Activated CD4-positive, alpha-beta T cell treated with anti-CD3 and anti-CD28 coated beads for 1 hour (primary cell): ENCODE data around the gene INPP5A.
"Not testable (repeated sequence)": the region's sequence is repeated elsewhere in the genome, so short reads cannot be mapped to it uniquely, and the experiment has no call there.

Experiments used
- DNase-seq: peaks from one replicate; pipeline ENCODE4 v3.0.0-alpha.2; 2020

The INPP5A gene, protein sequence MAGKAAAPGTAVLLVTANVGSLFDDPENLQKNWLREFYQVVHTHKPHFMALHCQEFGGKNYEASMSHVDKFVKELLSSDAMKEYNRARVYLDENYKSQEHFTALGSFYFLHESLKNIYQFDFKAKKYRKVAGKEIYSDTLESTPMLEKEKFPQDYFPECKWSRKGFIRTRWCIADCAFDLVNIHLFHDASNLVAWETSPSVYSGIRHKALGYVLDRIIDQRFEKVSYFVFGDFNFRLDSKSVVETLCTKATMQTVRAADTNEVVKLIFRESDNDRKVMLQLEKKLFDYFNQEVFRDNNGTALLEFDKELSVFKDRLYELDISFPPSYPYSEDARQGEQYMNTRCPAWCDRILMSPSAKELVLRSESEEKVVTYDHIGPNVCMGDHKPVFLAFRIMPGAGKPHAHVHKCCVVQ

DNA sequence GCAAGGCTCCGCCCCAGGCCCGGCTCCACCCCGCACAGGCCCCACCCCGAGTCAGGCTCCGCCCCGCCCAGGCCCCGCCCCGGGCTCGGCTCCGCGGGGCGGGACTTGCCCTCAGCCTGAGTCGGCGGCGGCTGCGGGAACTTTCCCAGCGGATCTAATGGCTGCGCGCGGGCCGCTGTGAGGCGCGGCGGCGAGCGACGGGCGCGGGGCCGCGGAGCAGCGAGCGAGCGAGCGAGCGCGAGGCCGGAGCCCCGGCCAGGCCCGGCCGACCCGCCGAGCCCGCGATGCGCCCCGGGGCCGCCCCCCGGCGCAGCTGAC lies at the start of gene INPP5A:
Gene INPP5A (plus strand): TSS at position 104 of the 318 bp plus-strand sequence. CDS start 310 bp downstream, outside the sequence.
- DNase-seq = no peak

DNA sequence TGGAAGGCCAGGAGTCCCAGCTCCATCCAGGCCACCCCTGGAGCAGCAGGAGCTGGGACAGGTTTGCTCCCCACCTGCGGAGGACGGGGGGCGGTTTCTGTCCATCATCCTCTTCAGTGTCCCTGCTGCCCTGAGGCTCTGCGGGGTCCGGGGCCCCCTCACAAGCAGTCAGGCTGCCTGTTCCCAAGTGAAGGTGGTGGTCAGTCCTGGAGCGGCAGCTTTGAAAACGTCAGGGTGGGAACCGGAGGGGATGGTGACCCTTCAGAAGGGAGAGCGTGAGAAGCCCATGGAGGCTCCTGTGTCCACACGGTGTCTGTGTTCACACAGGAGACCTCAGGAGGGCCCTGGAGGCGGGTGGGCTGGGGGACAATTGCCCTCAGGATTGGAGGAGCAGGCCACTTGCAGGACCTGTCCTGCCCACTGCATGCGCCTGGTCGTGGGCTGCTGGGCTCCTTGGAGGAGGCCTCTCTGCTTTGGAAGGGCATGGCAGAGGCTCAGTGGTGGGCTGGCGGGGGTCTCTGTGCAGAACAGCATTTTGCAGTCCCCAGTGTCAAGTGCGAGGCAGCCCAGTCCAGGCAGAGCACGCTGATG lies 49.3 kb upstream of the INPP5A start:
- no peak for DNase-seq

DNA sequence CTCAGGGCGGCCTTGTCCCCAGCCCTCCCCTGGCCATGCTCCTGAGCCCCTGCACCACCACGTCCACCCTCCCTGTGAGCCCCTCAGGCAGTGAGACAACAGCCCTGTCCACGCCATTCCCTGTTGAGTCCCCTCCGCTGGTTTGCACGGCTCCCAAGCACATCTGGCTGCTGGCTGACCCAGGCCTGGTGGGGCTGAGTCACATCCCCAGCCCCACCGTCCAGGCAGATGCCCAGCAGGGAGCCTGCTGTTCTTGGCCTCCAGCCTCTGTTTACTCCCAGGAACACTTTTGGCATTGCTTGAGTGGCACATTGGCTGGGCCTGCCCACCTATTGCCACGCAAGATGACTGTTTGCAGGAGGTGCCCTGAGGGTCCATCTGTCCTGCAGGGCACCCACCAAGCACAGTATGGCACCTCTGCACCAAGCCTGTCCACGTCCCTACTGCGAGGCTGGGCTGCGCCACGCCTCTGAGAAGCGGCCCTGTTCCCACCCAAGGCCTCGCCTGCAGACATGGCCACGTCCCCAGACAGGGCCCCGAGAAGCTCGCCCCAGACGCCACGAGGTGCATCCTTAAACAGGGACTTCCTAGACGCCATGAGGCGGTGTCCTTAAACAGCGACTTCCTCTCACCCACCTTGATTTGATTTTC lies 48.4 kb upstream of the INPP5A start:
- no peak for DNase-seq

DNA sequence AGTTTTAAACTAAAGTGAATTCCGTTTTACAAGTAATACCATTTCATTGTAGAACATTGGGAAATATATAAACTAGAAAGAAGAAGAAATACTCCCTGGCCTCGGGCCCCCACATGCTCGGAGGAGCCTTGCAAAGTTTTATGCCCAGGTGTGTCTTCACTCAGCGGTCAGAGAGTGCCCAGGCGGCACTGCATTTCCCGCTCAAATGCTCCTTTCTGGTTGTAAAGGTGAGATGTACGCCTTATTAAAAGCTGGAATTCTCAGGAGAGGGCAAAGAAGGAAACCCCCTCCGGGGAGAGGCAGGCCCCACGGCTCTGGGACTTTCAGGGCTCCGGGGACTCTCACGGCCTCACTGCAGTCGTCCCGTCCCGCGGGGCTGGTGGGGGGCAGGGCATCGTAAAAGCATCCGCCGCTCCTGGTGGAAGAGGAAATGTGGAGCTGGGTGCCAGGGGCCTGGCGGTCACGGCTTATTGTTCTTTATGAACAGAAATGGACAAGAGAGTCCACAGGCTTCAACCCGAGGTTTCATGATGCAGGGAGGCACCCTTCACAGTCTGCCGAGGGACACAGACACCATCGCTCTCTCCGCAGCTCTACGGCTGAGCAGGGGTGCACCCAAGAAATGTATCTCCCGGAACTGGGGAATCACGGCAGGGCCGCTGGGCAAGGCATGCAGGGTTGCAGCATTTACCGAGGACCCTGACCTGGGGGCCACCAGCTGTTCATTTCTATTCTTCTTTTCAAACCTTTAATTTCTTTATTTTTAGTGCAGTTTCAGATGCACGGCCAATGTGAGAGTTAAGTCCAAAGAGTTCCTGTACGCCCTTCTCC lies 47.7 kb upstream of the INPP5A start:
- DNase-seq = no peak

DNA sequence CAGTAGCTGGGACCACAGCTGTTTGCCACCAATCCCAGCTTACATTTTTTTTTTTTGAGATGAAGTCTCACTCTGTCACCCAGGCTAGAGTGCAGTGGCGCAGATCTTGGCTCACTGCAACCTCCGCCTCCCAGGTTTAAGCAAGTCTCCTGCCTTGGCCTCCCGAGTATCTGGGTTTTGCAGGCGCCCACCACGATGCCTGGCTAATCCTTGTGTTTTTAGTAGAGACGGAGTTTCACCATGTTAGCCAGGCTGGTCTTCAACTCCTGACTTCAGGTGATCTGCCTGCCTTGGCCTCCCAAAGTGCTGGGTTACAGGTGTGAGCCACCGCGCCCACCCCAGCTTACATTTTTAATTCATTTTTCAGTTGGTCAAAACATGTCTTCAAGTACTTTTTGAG lies 46.1 kb upstream of the INPP5A start:
- not testable (repeated sequence) for DNase-seq

DNA sequence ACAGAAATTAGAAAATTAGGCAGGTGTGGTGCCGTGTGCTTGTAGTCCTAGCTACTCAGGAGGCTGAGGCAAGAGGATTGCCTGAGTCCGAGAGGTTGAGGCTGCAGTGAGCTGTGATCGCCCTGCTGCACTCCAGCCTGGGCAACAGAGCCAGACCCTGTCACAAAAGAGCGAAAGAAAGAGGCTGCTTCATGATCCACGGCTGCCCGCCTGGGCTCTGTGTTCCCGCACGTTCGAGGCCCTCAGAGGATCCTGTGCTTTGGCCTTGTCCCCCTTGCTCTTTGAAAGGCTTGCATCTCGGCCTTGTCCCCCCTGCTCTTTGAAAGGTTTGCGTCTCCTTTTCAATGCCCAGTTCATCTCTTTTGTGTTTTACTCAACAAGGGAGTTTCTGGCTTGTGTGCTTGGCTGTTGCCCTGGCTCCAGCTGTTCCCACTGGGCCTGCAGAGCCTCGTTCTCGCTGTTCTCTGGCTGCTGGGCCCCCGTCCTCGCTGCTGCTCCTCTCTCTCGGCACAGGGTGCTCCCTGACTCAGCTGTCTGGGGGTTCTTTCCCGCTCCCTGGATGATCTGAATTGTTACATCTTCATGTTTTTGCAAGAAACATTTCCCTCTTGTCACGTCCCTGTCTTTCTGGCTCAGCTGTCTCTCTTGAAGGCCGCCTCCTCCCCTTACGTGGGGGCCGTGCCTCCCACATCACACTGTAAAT lies 45.1 kb upstream of the INPP5A start:
- no peak for DNase-seq

DNA sequence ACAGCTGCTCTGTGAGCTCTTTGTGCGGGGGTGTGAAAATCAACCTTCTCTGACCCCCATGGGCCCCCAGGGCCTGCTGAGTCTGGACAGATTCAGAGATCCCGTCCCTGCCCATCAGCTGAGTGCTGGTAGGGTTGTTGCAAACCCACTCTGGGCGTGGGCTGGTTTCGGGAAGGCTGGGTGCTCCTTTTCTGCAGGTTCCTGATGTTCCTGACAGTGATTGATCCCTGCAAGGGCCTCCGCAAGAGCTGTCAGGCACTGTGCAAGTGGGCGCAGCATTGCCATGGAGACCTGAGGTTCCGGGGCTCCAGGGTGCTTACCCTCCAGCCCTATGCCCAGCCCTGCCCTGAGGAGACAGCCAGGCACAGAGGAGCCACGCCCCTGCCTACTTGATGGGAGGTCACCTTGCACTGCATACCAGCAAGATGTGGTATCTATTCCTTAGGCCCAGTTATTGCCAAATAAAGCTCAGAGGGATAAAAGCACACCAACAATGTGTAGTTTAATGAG lies 44.3 kb upstream of the INPP5A start:
- no peak for DNase-seq

DNA sequence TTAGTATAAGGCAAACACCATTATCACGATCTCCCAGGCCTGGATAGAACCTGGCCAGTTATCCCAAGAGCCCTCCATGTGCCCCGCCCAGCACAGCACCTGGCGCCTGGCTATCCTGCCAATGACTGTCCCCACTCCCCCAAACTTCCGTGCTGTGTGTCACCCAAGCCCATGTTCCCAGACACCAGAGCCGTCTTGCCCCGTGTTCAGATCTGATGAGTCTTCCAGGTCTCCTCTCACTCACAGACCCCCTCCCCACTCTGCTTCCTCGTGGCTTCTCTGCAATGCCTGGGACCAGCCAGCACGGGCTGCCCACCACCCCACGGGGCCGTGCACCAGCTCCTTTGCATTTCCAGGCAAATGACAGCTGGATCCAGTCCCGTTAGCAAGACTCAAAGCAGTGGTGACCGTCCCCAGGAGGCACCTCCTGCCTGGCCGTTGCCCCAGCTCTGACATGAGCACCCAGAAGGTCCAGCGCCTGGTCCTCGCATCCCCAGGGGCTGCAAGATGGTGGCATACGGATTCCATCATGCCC lies 43.8 kb upstream of the INPP5A start:
- DNase-seq = no peak

DNA sequence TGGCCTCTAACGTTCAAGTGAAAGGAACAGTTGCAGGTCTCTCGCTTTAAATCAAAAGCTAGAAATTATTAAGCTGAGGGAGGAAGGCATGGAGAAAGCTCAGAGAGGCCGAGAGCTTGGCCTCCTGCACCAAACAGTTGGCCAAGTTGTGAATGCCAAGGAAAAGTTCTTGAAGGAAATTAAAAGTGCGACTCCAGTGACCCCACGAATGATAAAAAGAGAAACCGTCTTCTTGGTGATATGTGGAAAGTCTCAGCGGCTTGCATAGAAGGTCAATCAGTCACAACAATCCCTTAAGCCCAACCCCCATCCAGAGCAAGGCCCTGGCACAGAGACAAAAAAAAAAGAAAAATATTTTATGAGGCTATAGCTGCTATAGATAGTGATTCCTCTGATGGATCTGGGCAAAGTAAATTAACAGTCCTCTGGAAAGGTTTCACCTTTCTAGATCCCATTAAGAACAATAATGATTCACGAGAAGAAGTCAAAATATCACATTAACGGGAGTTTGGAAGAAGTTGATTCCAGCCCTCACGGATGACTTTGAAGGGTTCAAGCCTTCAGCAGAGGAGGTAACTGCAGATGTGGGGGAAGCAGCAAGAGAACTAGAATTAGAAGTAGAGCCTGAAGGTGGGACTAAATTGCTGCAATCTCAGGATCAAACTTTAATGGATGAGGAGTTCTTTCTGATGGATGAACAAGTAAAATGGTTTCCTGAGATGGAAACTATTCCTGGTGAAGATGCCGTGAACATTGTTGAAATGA lies 42.5 kb upstream of the INPP5A start:
- DNase-seq = no peak

DNA sequence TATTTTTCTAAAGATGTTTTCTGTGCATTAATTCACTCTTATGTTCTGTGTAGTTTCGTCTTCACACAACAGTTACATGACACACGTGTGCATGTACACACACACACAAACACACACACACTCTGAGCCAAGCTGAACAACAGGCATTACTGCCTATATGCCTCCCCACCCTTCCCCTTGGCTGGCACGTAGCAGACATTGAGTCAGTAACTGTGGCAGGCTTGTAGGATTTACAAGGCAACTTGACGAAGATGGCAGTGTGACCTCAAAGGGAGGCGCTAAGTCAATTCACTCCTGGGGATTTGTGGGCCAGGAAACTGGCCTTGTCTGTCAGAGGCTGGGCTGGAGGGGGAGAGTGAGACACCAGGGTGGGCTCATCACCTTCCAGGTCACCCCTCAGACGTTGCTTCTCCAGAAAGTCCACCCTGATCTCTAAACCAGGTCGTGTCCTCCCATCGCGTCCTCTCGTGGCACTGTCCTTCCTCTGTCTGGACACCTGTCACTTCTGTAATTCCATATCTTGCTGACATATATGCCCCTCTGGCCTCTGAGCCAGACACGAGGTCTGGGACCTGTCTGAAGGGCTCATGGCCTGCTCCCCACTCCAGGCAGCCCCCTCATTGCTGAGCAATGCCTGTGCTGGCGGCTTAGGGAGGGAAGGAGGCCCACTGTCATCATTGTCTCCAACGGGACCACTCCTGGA lies 41.1 kb upstream of the INPP5A start:
- no peak for DNase-seq

DNA sequence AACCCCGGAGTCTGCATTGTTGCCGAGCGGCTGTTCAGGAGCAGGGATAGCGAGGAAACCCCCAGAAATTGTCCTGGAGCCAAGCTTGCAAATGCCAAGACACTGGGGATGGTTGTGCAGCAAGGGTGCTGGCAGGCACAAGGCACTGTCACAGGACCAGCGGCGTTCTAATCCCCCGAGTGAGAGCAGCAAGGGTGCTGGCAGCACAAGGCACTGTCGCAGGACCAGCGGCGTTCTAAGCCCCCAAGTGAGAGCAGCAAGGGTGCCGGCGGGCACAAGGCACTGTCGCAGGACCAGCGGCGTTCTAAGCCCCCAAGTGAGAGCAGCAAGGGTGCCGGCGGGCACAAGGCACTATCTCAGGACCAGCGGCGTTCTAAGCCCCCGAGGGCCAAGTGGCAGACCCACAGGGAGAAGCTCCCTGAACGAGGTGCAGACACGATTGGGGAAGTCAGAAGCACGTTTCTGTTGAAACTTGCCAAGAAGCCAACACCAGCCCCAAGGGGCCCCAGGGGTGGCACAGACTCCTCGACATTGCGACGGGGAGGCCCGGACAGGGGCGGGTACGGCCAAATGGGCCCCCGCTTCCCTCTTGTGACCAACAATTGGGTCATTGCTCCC lies 40.4 kb upstream of the INPP5A start:
- no peak for DNase-seq

DNA sequence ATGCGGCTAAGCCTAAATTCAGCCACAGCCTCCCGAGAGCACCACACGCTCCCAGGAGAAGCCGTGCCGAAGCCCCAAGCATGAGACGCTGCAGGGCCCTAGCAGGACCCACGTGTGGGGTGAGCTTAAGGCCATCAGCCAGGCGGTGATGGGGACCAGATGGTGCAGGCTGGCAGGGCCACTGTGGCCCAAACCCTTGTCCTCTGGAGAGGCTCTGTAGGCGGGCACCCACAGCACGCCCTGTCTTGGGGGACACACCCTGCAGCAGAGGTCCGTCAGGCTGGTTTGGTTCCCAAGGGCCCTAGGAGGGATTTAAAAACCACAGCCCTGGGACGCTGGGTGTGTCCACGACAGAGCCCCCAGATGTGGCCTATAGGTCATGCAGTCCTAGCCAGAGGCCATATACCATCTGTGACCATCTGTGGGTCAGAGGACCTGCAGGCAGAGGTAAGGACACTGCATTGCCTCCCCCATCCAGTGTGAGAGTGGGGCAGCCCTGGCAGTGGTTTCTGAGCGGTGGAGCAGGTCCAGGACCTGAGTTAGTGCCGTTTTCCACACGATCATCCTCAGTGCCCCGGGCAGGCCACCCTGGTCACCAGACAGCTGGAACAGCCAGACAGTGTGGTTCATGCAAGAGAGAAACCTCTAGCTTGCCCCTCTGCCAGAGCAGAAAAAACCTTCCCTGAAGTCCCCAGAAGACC lies 39.6 kb upstream of the INPP5A start:
- no peak for DNase-seq

DNA sequence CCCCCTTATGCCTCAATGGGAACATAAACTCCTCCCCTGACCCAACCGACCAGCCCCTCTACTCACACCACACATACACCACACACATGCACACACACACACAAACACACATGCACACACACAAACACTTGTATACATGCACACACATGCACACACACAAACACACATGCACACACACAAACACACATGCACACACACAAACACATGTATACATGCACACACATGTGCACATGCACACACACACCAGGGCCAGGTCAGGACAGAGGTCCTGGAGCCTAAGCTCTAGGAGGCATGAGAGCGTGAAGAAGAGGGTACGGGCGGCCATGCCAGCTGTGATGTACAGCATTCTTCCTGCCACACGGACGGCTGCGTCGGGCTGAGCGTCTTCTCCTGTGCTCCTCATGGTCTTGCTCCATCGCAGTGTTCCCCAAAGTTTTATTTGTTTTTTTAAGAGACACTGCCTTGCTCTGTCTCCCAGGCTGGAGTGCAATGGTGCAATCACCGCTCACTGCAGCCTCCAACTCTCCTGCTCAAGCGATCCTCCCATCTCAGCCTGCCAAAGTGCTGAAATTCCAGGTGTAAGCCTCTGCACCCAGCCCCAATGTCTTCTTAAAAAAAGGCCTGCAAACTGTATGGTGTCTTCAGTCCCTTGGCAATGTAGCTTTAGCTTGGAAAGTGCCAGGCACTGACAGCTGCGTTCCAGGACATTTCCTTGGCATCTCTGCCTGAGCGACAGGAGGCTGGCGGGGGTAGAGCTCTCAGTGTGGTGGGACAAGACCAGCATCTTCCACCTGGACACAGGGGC lies 38.8 kb upstream of the INPP5A start:
- DNase-seq = no peak

DNA sequence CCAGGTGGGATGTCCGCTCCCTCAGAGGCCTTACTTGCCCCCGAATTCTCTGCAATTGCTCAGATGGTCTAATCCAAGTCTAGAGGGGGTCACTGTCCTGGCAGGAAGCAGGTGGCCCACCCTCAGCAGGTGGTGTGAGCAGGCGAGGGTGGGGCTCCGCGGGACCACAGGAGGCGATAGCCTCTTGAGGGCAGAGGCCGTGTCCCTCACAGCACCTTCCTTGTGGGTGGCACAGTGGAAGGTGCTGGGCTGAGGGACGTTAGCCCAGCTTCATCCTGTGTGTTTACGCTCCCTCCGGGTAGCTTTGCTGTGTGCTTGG lies 38.3 kb upstream of the INPP5A start:
- no peak for DNase-seq

DNA sequence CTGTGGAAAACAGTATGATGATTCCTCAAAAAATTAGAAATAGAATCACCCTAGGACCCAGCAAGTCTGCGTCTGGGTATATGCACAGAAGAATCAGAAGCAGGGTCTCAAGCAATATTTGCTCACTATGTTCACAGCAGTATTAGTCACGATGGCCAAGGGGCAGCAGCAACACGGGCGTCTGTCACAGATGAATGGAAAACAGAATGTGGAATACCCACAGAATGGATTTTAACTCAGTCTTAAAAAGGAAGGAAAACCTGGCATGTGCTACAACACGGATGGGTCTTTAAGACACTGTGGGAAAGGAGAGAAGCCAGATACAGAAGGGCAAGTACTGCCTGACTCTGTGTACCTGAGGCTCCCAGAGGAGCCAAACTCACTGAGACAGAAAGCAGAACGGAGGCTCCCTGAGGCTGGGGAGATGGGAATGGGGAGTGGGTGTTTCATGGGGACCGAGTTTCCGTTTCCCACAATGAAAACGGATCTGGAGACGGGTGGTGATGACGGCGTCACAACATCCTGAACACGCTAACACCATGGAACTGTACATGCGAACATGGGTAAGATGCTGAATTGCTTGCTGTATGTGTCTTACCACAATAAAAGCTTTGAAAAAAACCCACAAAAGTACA lies 36.7 kb upstream of the INPP5A start:
- DNase-seq = no peak

DNA sequence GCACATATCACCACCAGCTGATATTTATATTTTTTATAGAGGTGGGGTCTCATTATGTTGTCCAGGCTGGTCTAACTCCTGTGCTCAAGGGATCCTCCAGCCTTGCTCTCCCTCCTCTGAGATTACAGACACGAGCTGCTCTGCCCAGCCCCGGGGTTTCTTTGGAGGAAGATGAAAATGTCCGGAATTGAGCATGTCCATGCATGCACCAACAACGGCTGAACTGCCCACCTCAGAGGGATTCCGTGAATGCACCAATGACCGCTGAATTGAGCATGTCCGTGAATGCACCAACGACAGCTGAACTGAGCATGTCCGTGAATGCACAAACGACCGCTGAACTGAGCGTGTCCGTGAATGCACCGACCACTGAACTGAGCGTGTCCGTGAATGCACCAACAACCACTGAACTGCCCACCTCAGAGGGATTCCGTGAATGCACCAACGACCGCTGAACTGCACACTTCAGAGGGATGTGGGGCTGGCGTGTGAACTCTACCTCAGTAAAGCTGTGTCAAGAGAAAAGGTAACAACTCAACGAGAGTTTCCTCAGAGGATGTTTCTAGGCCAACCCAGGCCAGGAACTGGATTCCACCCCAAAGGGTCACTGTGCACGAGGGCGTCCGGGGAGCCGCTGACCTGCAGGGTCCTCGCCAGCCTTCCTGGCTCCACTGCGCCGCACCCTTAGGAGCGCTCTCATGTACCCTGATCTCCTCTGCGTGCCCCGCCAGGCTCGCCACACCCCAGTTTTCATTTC lies 34.9 kb upstream of the INPP5A start:
- no peak for DNase-seq

DNA sequence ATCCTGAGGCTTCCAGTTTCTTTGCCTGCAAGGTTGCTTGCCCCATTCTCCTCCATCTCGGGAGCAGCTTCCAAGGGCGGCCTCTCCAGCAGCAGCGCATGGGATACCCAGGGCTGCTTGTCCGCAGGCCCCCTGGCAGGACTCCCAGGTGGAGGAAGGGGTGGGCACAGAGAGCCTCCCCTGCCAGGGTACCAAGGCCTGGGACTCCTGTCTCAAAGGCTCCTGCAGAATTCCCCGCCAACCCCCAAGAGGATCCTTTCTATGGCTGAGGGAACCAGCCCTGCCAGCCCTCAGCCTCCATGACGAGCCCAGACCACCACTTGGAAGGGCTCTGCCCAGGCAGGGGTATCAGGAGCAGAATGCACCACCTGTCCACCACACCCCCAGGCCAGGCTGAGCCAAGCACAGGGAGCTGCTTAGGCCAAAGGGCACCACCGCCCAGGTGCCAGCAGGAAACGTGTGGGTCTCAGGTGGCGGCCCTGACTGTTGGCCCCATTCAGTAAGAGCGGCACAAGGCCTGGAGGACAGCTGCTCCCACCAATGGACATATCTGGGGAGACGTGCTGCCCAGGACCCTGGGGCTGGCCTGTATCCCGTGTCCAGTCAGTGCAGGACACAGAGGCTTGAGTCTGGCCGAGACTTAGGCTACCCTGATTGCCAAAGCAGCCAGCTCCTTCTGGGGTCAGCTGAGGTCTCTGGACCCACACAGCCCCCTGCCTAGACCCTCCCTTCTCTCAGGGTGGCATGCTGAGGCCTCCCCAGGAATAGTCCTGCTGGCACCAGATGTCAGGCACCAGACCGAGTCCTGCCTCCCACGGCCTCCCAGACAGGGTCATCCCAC lies 33.8 kb upstream of the INPP5A start:
- DNase-seq = no peak
